Measurements from ENCODE around the gene HDAC9.

GRCh38 chr7:18489624-18490023 is 5.9 kb upstream of the HDAC9 start:
- TF ChIP-seq CTCF (IDR thresholded peaks at IDR 0.05; ENCODE audit: insufficient read depth, low read length, poor library complexity, severe bottlenecking) (no peak), EZH2phosphoT487 (conservative IDR thresholded peaks at IDR 0.05; ENCODE audit: low read length) (no peak)
